ENCODE measurements around the gene FILIP1. TPM values are rescaled to one million over a fixed set of nuclear protein-coding genes. Genes with fewer than 3 reads are reported as not detected.

FILIP1 gene
- total RNA-seq, 1 donor, result under 0.01 TPM

DNA sequence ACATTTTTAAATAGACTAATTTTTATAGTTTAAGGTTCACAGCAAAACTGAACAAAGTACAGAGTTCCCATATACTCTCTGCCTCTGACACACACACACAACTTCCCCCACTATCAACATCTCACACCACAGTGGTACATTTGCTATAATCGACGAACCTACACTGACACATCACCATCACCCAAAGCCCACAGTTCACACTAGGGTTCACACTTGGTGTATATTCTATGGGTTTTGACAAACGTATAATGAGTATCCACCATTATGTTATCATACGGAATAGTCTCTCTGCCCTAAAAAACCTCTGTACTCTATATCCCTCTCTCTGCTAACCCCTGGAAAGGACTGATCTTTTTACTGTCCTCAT, 224.6 kb downstream of the FILIP1 start:
- Histone ChIP-seq H3K27ac (ENCODE audit: low read depth, low read length) (no peak overlapping the region), H2AFZ (ENCODE audit: low read length) (no peak overlapping the region), H3K9me3 (ENCODE audit: low read depth, low read length) (no peaks in the 10 kb centered on the region), H3K27me3 (ENCODE audit: insufficient read depth, low read length) (no peaks in the 10 kb centered on the region), H4K20me1 (ENCODE audit: insufficient read depth, low read length) (peaks cover 10% of the 10 kb centered on the region), H3K79me2 (ENCODE audit: insufficient read depth, low read length) (peaks cover 94% of the 10 kb centered on the region), H3K4me1 (ENCODE audit: insufficient read depth, low read length) (peaks cover 10% of the 10 kb centered on the region), H3K4me3 (ENCODE audit: insufficient read depth, low read length) (no peak overlapping the region), H3K36me3 (ENCODE audit: insufficient read depth, low read length) (peaks cover 8% of the 10 kb centered on the region), H3K4me2 (ENCODE audit: insufficient read depth, low read length) (no peak overlapping the region)
- no peak for DNase-seq (ENCODE audit: insufficient read length, low spot score, missing footprints)
- TF ChIP-seq, protein P1, sequence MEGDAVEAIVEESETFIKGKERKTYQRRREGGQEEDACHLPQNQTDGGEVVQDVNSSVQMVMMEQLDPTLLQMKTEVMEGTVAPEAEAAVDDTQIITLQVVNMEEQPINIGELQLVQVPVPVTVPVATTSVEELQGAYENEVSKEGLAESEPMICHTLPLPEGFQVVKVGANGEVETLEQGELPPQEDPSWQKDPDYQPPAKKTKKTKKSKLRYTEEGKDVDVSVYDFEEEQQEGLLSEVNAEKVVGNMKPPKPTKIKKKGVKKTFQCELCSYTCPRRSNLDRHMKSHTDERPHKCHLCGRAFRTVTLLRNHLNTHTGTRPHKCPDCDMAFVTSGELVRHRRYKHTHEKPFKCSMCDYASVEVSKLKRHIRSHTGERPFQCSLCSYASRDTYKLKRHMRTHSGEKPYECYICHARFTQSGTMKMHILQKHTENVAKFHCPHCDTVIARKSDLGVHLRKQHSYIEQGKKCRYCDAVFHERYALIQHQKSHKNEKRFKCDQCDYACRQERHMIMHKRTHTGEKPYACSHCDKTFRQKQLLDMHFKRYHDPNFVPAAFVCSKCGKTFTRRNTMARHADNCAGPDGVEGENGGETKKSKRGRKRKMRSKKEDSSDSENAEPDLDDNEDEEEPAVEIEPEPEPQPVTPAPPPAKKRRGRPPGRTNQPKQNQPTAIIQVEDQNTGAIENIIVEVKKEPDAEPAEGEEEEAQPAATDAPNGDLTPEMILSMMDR (IDR thresholded peaks at IDR 0.05; ENCODE audit: extremely low read depth, low read depth, low read length), result no peak

DNA sequence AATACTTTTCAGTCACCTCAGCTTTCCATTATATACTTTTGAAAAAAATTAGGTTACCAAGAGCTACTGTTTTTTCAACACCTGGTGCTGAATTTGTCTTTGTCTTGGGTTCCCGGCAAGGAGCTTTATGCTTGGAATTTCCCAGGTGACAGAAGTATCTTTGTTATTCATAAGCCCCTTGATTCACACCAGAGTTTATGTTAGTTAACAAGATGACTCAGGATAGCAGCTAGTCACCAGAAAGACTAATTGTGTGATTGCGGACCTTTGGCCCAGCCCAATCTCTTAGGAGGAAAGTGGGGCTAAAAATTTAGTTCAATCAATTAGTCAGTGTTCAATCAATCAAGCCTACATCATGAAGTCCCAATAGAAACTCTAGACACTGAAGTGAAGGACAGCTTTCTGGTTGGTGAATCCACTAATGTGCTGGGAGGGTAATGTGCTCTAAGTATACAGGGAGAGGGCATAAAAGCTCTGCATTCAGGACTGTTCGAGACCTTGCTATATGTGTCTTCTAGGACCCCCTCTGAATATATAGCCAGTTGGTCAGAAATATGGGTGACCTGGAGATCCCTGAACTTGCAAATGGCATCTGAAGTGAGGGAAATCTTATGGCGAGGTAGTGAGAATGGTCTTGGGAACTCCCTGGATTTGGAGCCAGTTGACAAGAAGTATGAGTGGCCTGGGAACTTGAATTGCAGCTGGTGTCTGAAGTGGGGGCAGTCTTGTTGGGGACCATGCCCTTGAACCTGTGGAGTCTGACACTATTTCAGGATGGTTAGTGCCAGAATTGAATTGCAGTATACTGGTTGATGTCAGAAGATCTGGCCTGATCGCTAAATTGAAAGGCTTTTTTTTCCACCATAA, 225.2 kb downstream of the FILIP1 start:
- TF ChIP-seq, protein P1 (IDR thresholded peaks at IDR 0.05; ENCODE audit: extremely low read depth, low read depth, low read length), result no peak
- no peaks in the 10 kb centered on the region for H3K9me3 ChIP-seq (ENCODE audit: low read depth, low read length)
- H3K36me3 ChIP-seq (ENCODE audit: insufficient read depth, low read length), result peaks cover 14% of the 10 kb centered on the region
- no peaks in the 10 kb centered on the region for H3K27me3 ChIP-seq (ENCODE audit: insufficient read depth, low read length)
- DNase-seq (ENCODE audit: insufficient read length, low spot score, missing footprints), result no peak
- H3K4me1 ChIP-seq (ENCODE audit: insufficient read depth, low read length), result peaks cover 10% of the 10 kb centered on the region
- no peak overlapping the region for H3K27ac ChIP-seq (ENCODE audit: low read depth, low read length)
- H4K20me1 ChIP-seq (ENCODE audit: insufficient read depth, low read length), result peaks cover 10% of the 10 kb centered on the region
- no peak overlapping the region for H2AFZ ChIP-seq (ENCODE audit: low read length)
- H3K4me3 ChIP-seq (ENCODE audit: insufficient read depth, low read length), result no peak overlapping the region
- H3K79me2 ChIP-seq (ENCODE audit: insufficient read depth, low read length), result peaks cover 94% of the 10 kb centered on the region
- no peak overlapping the region for H3K4me2 ChIP-seq (ENCODE audit: insufficient read depth, low read length)

DNA sequence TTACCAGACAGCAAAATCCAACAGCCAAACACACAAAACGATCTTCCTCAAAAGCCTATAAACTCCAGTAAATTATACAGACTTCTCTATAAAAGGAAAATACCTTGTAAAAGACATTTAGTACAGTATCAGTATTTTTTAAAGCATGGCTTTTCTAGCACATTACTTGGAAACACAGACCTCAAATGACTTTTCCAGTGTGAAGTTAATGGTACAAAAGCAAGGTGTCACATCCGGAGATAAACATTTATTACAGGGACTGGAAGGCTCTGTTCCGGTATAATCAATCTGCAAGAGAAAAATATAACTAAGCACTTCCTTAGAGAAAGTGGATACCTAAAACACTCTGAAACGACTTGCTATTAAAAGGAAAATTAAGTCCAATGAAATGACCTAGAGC, 226.1 kb downstream of the FILIP1 start:
- peaks cover 8% of the 10 kb centered on the region for H3K4me1 ChIP-seq (ENCODE audit: insufficient read depth, low read length)
- H3K9me3 ChIP-seq (ENCODE audit: low read depth, low read length), result no peaks in the 10 kb centered on the region
- TF ChIP-seq, protein P1 (IDR thresholded peaks at IDR 0.05; ENCODE audit: extremely low read depth, low read depth, low read length), result no peak
- H4K20me1 ChIP-seq (ENCODE audit: insufficient read depth, low read length), result peaks cover 15% of the 10 kb centered on the region
- no peak overlapping the region for H3K4me3 ChIP-seq (ENCODE audit: insufficient read depth, low read length)
- H3K79me2 ChIP-seq (ENCODE audit: insufficient read depth, low read length), result peaks cover 94% of the 10 kb centered on the region
- no peak overlapping the region for H3K27ac ChIP-seq (ENCODE audit: low read depth, low read length)
- peaks cover 22% of the 10 kb centered on the region for H3K36me3 ChIP-seq (ENCODE audit: insufficient read depth, low read length)
- no peak overlapping the region for H3K4me2 ChIP-seq (ENCODE audit: insufficient read depth, low read length)
- no peak for DNase-seq (ENCODE audit: insufficient read length, low spot score, missing footprints)
- H2AFZ ChIP-seq (ENCODE audit: low read length), result no peak overlapping the region
- no peaks in the 10 kb centered on the region for H3K27me3 ChIP-seq (ENCODE audit: insufficient read depth, low read length)

DNA sequence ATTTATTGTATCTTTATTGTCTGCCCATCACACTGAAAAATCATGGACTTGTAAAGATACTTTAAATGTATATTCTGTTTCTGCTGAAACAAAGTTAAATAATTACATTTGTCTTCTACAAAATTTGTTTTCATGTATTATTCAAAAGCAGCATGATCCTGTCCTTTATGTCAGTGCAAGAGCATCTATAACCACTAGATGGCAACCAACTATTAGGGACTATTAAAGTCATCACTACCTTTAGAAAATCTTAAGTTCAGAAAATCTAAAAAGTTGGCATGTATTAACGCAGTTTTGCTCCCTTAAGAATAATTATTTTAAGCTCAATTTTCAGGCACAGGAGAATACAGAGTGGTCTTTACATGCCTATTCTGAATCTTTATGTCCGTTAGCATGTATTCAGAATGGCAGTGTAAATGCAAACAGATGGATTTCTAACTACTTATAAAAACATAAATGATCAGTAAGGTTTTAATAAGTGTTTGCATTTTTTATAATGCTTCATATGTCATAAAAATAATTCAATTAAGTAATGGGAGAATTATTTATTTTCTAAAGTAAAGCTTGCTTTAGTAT, 226.8 kb downstream of the FILIP1 start:
- no peak overlapping the region for H3K4me2 ChIP-seq (ENCODE audit: insufficient read depth, low read length)

More for the DNA sequence above, 226.8 kb downstream of the FILIP1 start:
- Histone ChIP-seq H3K4me1 (ENCODE audit: insufficient read depth, low read length) (peaks cover 6% of the 10 kb centered on the region), H3K4me3 (ENCODE audit: insufficient read depth, low read length) (no peak overlapping the region), H2AFZ (ENCODE audit: low read length) (no peak overlapping the region), H3K27ac (ENCODE audit: low read depth, low read length) (no peak overlapping the region), H3K79me2 (ENCODE audit: insufficient read depth, low read length) (peaks cover 92% of the 10 kb centered on the region), H3K27me3 (ENCODE audit: insufficient read depth, low read length) (no peaks in the 10 kb centered on the region), H3K36me3 (ENCODE audit: insufficient read depth, low read length) (peaks cover 25% of the 10 kb centered on the region), H4K20me1 (ENCODE audit: insufficient read depth, low read length) (peaks cover 15% of the 10 kb centered on the region), H3K9me3 (ENCODE audit: low read depth, low read length) (no peaks in the 10 kb centered on the region)
- TF ChIP-seq, protein P1 (IDR thresholded peaks at IDR 0.05; ENCODE audit: extremely low read depth, low read depth, low read length), result peak; percentile 88
- peak; percentile 31 for DNase-seq (ENCODE audit: insufficient read length, low spot score, missing footprints)
